ENCODE results near the gene THRA.

The THRA gene

GRCh38 chr17:40092581-40092980 lies 29.8 kb downstream of the THRA start:
- TF ChIP-seq TAF1 (IDR thresholded peaks at IDR 0.05; ENCODE audit: borderline replicate concordance, low read depth, low read length) (no peak), POLR2A (IDR thresholded peaks at IDR 0.05; ENCODE audit: low read depth, low read length) (no peak), POLR2AphosphoS5 (IDR thresholded peaks at IDR 0.05; ENCODE audit: low read depth, low read length) (no peak)
- DNase-seq (ENCODE audit: insufficient read length) (no peak), FAIRE-seq (no peak)

- no peak for FAIRE-seq
These were observed 30.3 kb downstream of the THRA start for GRCh38 chr17:40093005-40093579.

GRCh38 chr17:40093580-40094201 lies 30.9 kb downstream of the THRA start:
- TF ChIP-seq POLR2AphosphoS5 (IDR thresholded peaks at IDR 0.05; ENCODE audit: low read depth, low read length): no peak
- TF ChIP-seq TAF1 (IDR thresholded peaks at IDR 0.05; ENCODE audit: borderline replicate concordance, low read depth, low read length): no peak
- no peak for TF ChIP-seq POLR2A (IDR thresholded peaks at IDR 0.05; ENCODE audit: low read depth, low read length)
- FAIRE-seq (no peak), DNase-seq (ENCODE audit: insufficient read length) (no peak)

More at GRCh38 chr17:40093005-40093579, 30.3 kb downstream of the THRA start:
- no peak for DNase-seq (ENCODE audit: insufficient read length)
- TF ChIP-seq POLR2A (IDR thresholded peaks at IDR 0.05; ENCODE audit: low read depth, low read length): no peak
- no peak for TF ChIP-seq TAF1 (IDR thresholded peaks at IDR 0.05; ENCODE audit: borderline replicate concordance, low read depth, low read length)
- no peak for TF ChIP-seq POLR2AphosphoS5 (IDR thresholded peaks at IDR 0.05; ENCODE audit: low read depth, low read length)

GRCh38 chr17:40094874-40095273 lies 32.1 kb downstream of the THRA start:
- TF ChIP-seq TAF1 (IDR thresholded peaks at IDR 0.05; ENCODE audit: borderline replicate concordance, low read depth, low read length) (no peak), POLR2AphosphoS5 (IDR thresholded peaks at IDR 0.05; ENCODE audit: low read depth, low read length) (no peak), POLR2A (IDR thresholded peaks at IDR 0.05; ENCODE audit: low read depth, low read length) (no peak)
- FAIRE-seq (no peak), DNase-seq (ENCODE audit: insufficient read length) (no peak)

- TF ChIP-seq POLR2A (IDR thresholded peaks at IDR 0.05; ENCODE audit: low read depth, low read length) (no peak), POLR2AphosphoS5 (IDR thresholded peaks at IDR 0.05; ENCODE audit: low read depth, low read length) (no peak), TAF1 (IDR thresholded peaks at IDR 0.05; ENCODE audit: borderline replicate concordance, low read depth, low read length) (no peak)
- DNase-seq (ENCODE audit: insufficient read length) (no peak), FAIRE-seq (no peak)
These were observed 32.7 kb downstream of the THRA start for GRCh38 chr17:40095351-40095943.

- peak; percentile 97 for FAIRE-seq
- peak; percentile 97 for DNase-seq (ENCODE audit: insufficient read length)
These were observed 33.4 kb downstream of the THRA start for GRCh38 chr17:40095944-40096791.

GRCh38 chr17:40097087-40097486 lies 34.3 kb downstream of the THRA start:
- TF ChIP-seq TAF1 (IDR thresholded peaks at IDR 0.05; ENCODE audit: borderline replicate concordance, low read depth, low read length): no peak
- TF ChIP-seq POLR2A (IDR thresholded peaks at IDR 0.05; ENCODE audit: low read depth, low read length): no peak
- TF ChIP-seq POLR2AphosphoS5 (IDR thresholded peaks at IDR 0.05; ENCODE audit: low read depth, low read length): no peak
- DNase-seq (ENCODE audit: insufficient read length) (no peak), FAIRE-seq (no peak)

More at GRCh38 chr17:40095944-40096791, 33.4 kb downstream of the THRA start:
- TF ChIP-seq POLR2AphosphoS5 (IDR thresholded peaks at IDR 0.05; ENCODE audit: low read depth, low read length) (no peak; the same call in none of the 2 replicates), POLR2A (IDR thresholded peaks at IDR 0.05; ENCODE audit: low read depth, low read length) (peak; percentile 52; the same call in 1 of the 2 replicates)

GRCh38 chr17:40097931-40098845 lies 35.4 kb downstream of the THRA start:
- FAIRE-seq (peak; percentile 9), DNase-seq (ENCODE audit: insufficient read length) (no peak)
- no peak for TF ChIP-seq POLR2A (IDR thresholded peaks at IDR 0.05; ENCODE audit: low read depth, low read length)
- no peak for TF ChIP-seq POLR2AphosphoS5 (IDR thresholded peaks at IDR 0.05; ENCODE audit: low read depth, low read length)
- TF ChIP-seq TAF1 (IDR thresholded peaks at IDR 0.05; ENCODE audit: borderline replicate concordance, low read depth, low read length): no peak

- FAIRE-seq: peak; percentile 91
- peak; percentile 90 for DNase-seq (ENCODE audit: insufficient read length)
- TF ChIP-seq TAF1 (IDR thresholded peaks at IDR 0.05; ENCODE audit: borderline replicate concordance, low read depth, low read length) (no peak), POLR2AphosphoS5 (IDR thresholded peaks at IDR 0.05; ENCODE audit: low read depth, low read length) (no peak), POLR2A (IDR thresholded peaks at IDR 0.05; ENCODE audit: low read depth, low read length) (no peak)
These were observed 36.3 kb downstream of the THRA start for GRCh38 chr17:40098846-40099618.

All from GM12892 (cell line).